ENCODE results near the gene BNIP3.
A peak's percentile ranks its signal among the peaks of the same experiment; 100 is the strongest.
"Not testable (repeated sequence)": the region's sequence is repeated elsewhere in the genome, so short reads cannot be mapped to it uniquely, and the experiment has no call there.

The BNIP3 gene

GRCh38 chr10:131959841-131960240 is 21.9 kb downstream of the BNIP3 start:
- Mint-ChIP-seq H3K4me1 (ENCODE audit: low read depth) (peaks cover 15% of the 10 kb centered on the region), H3K4me3 (no peak overlapping the region), H3K36me3 (no peaks in the 10 kb centered on the region), H3K9me3 (ENCODE audit: low read depth) (no peaks in the 10 kb centered on the region), H3K27me3 (no peaks in the 10 kb centered on the region), H3K27ac (no peak overlapping the region)

GRCh38 chr10:131955591-131956340 is 26.0 kb downstream of the BNIP3 start:
- no peak overlapping the region for H3K27ac Mint-ChIP-seq
- H3K4me3 Mint-ChIP-seq = no peak overlapping the region
- H3K4me1 Mint-ChIP-seq (ENCODE audit: low read depth) = no peaks in the 10 kb centered on the region
- no peaks in the 10 kb centered on the region for H3K9me3 Mint-ChIP-seq (ENCODE audit: low read depth)
- H3K36me3 Mint-ChIP-seq = peaks cover 3% of the 10 kb centered on the region
- H3K27me3 Mint-ChIP-seq = no peaks in the 10 kb centered on the region

- Mint-ChIP-seq H3K36me3 (peaks cover 3% of the 10 kb centered on the region), H3K4me3 (no peak overlapping the region), H3K4me1 (ENCODE audit: low read depth) (no peaks in the 10 kb centered on the region), H3K27ac (no peak overlapping the region), H3K27me3 (no peaks in the 10 kb centered on the region), H3K9me3 (ENCODE audit: low read depth) (no peaks in the 10 kb centered on the region)
These were observed 27.3 kb downstream of the BNIP3 start for GRCh38 chr10:131954356-131954965.

- H3K27ac Mint-ChIP-seq; H3K27me3 Mint-ChIP-seq; H3K36me3 Mint-ChIP-seq; H3K9me3 Mint-ChIP-seq (ENCODE audit: low read depth); H3K4me3 Mint-ChIP-seq; H3K4me1 Mint-ChIP-seq (ENCODE audit: low read depth): not testable (repeated sequence)
These were observed 31.8 kb downstream of the BNIP3 start for GRCh38 chr10:131949908-131950307.

- peaks cover 2% of the 10 kb centered on the region for H3K4me1 Mint-ChIP-seq (ENCODE audit: low read depth)
- H3K9me3 Mint-ChIP-seq (ENCODE audit: low read depth) = no peaks in the 10 kb centered on the region
- H3K36me3 Mint-ChIP-seq = peaks cover 5% of the 10 kb centered on the region
- no peaks in the 10 kb centered on the region for H3K27me3 Mint-ChIP-seq
- H3K4me3 Mint-ChIP-seq = no peak overlapping the region
- no peak overlapping the region for H3K27ac Mint-ChIP-seq
These were observed 32.5 kb downstream of the BNIP3 start for GRCh38 chr10:131949041-131949862.

GRCh38 chr10:131948501-131948900 is 33.2 kb downstream of the BNIP3 start:
- Mint-ChIP-seq H3K9me3 (ENCODE audit: low read depth) (no peaks in the 10 kb centered on the region), H3K27ac (no peak overlapping the region), H3K36me3 (peaks cover 5% of the 10 kb centered on the region), H3K27me3 (no peaks in the 10 kb centered on the region), H3K4me1 (ENCODE audit: low read depth) (peaks cover 2% of the 10 kb centered on the region), H3K4me3 (no peak overlapping the region)

GRCh38 chr10:131947631-131948347 is 33.9 kb downstream of the BNIP3 start:
- Mint-ChIP-seq H3K4me1 (ENCODE audit: low read depth) (peaks cover 3% of the 10 kb centered on the region), H3K27me3 (no peaks in the 10 kb centered on the region), H3K4me3 (no peak overlapping the region), H3K27ac (no peak overlapping the region), H3K36me3 (peaks cover 5% of the 10 kb centered on the region), H3K9me3 (ENCODE audit: low read depth) (no peaks in the 10 kb centered on the region)

- Mint-ChIP-seq H3K36me3 (peaks cover 5% of the 10 kb centered on the region), H3K27me3 (no peaks in the 10 kb centered on the region), H3K9me3 (ENCODE audit: low read depth) (no peaks in the 10 kb centered on the region), H3K4me3 (no peak overlapping the region), H3K4me1 (ENCODE audit: low read depth) (peaks cover 5% of the 10 kb centered on the region), H3K27ac (no peak overlapping the region)
These were observed 34.8 kb downstream of the BNIP3 start for GRCh38 chr10:131946880-131947279.

GRCh38 chr10:131946321-131946751 is 35.4 kb downstream of the BNIP3 start:
- peaks cover 5% of the 10 kb centered on the region for H3K36me3 Mint-ChIP-seq

GRCh38 chr10:131944976-131945695 is 36.6 kb downstream of the BNIP3 start:
- H3K4me1 Mint-ChIP-seq (ENCODE audit: low read depth) = peaks cover 6% of the 10 kb centered on the region
- no peaks in the 10 kb centered on the region for H3K27me3 Mint-ChIP-seq
- H3K9me3 Mint-ChIP-seq (ENCODE audit: low read depth) = no peaks in the 10 kb centered on the region
- H3K27ac Mint-ChIP-seq = no peak overlapping the region
- peaks cover 7% of the 10 kb centered on the region for H3K36me3 Mint-ChIP-seq
- H3K4me3 Mint-ChIP-seq = no peak overlapping the region

More at GRCh38 chr10:131946321-131946751, 35.4 kb downstream of the BNIP3 start:
- Mint-ChIP-seq H3K4me3 (no peak overlapping the region), H3K27ac (no peak overlapping the region), H3K9me3 (ENCODE audit: low read depth) (no peaks in the 10 kb centered on the region), H3K27me3 (no peaks in the 10 kb centered on the region), H3K4me1 (ENCODE audit: low read depth) (peaks cover 5% of the 10 kb centered on the region)

GRCh38 chr10:131944412-131944811 is 37.3 kb downstream of the BNIP3 start:
- H3K27ac Mint-ChIP-seq = no peak overlapping the region
- no peaks in the 10 kb centered on the region for H3K9me3 Mint-ChIP-seq (ENCODE audit: low read depth)
- peaks cover 6% of the 10 kb centered on the region for H3K4me1 Mint-ChIP-seq (ENCODE audit: low read depth)
- peaks cover 7% of the 10 kb centered on the region for H3K36me3 Mint-ChIP-seq
- no peaks in the 10 kb centered on the region for H3K27me3 Mint-ChIP-seq
- no peak overlapping the region for H3K4me3 Mint-ChIP-seq

GRCh38 chr10:131943021-131943814 is 38.5 kb downstream of the BNIP3 start:
- H3K9me3 Mint-ChIP-seq (ENCODE audit: low read depth) = no peaks in the 10 kb centered on the region
- H3K27ac Mint-ChIP-seq = peak overlapping the region; percentile 54
- H3K36me3 Mint-ChIP-seq = peaks cover 7% of the 10 kb centered on the region
- no peak overlapping the region for H3K4me3 Mint-ChIP-seq
- no peaks in the 10 kb centered on the region for H3K27me3 Mint-ChIP-seq
- peaks cover 6% of the 10 kb centered on the region for H3K4me1 Mint-ChIP-seq (ENCODE audit: low read depth)

- no peak overlapping the region for H3K27ac Mint-ChIP-seq
- no peak overlapping the region for H3K4me3 Mint-ChIP-seq
- H3K4me1 Mint-ChIP-seq (ENCODE audit: low read depth) = peaks cover 4% of the 10 kb centered on the region
- H3K36me3 Mint-ChIP-seq = peaks cover 7% of the 10 kb centered on the region
- no peaks in the 10 kb centered on the region for H3K27me3 Mint-ChIP-seq
- H3K9me3 Mint-ChIP-seq (ENCODE audit: low read depth) = no peaks in the 10 kb centered on the region
These were observed 39.3 kb downstream of the BNIP3 start for GRCh38 chr10:131942455-131942854.

All from activated naive CD8-positive, alpha-beta T cell (primary cell).